SJCRH30 (cell line): ENCODE measurements around the gene ZNF518B. TPM values are rescaled to one million over a fixed set of nuclear protein-coding genes. Genes with fewer than 3 reads are reported as not detected.
"Not testable (repeated sequence)": the region's sequence is repeated elsewhere in the genome, so short reads cannot be mapped to it uniquely, and the experiment has no call there.

Source experiments
- DNase-seq, 2 experiments: peaks; one replicate each; pipeline ENCODE4 v3.0.0-alpha.2; 2015 to 2020
- H3K27ac ChIP-seq: fragments of 250-450 bp; sonication (Bioruptor Pico); 2 replicates; pipeline ENCODE4 v1.5.1; 2020; ENCODE audit warnings: mild to moderate bottlenecking, moderate library complexity
- H3K27me3 ChIP-seq: fragments of 250-450 bp; sonication (Bioruptor Pico); 2 replicates; pipeline ENCODE4 v1.5.1; 2020; ENCODE audit warnings: mild to moderate bottlenecking, moderate library complexity
- H3K36me3 ChIP-seq: fragments of 250-450 bp; sonication (Bioruptor Pico); 2 replicates; pipeline ENCODE4 v1.5.1; 2020; ENCODE audit warnings: mild to moderate bottlenecking, moderate library complexity
- H3K4me1 ChIP-seq: fragments of 250-450 bp; sonication (Bioruptor Pico); 2 replicates; pipeline ENCODE4 v1.5.1; 2020; ENCODE audit warnings: mild to moderate bottlenecking, moderate library complexity
- H3K4me3 ChIP-seq: fragments of 250-450 bp; sonication (Bioruptor Pico); 2 replicates; pipeline ENCODE4 v1.5.1; 2020; ENCODE audit warnings: mild to moderate bottlenecking, moderate library complexity
- H3K9me3 ChIP-seq: fragments of 250-450 bp; sonication (Bioruptor Pico); replicated peaks from 2 replicates; pipeline ENCODE4 v1.5.1; 2020; ENCODE audit warnings: mild to moderate bottlenecking, moderate library complexity
- total RNA-seq: library from RNA; depleted of rRNA; stranded (reverse); fragments of >200 nt; shearing (Covaris generic); gene quantifications from 2 replicates; pipeline ENCODE4 v1.2.3, GENCODE V29; 2014; rRNA removed

ZNF518B gene
- total RNA-seq, 1 experiment from 2014 or later = 21.9 TPM

DNA sequence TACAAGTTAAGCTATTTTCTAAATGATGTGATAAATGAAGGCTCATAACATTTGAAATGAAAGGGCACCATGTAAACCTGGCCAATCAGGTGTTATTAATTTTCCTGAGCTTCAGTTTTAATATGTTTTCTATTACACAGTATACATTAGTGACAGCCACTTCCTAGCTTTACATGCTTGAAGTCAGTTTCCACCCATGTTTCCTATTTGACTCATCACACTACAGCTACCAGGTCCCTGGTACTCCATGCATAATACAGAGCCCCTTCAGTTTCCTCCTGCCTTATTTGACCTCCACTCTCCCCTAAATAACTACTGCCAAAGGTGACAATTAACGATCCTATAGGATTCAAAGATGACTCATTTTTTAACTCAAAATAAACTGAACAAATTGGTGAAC lies 18.3 kb downstream of the ZNF518B start:
- H3K4me3 ChIP-seq = no peak overlapping the region
- H3K4me1 ChIP-seq = no peaks in the 10 kb centered on the region
- H3K27ac ChIP-seq = no peak overlapping the region
- DNase-seq = no peak
- no peaks in the 10 kb centered on the region for H3K9me3 ChIP-seq
- H3K27me3 ChIP-seq = no peaks in the 10 kb centered on the region
- H3K36me3 ChIP-seq = 0 out of 2 replicates have a peak, but pooled peaks cover 2% of the 10 kb centered on the region

DNA sequence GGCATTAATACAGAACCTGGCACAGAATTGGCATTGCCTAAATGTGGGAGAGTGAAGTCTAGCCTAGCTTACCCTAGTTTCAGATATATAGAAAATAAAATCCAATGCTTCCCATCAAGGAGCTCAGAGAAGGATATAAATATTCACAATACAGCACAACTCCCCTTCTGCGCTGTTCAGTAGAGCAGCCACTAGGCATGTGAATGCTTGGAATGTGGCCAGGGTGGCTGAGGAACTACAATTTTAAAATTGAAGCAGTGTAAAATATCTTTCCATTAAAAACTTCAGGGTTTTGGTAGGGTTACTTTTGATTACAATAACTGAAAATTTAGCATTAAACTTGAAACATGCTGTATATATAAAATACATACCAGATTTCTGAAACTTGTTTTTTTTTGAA lies 19.5 kb downstream of the ZNF518B start:
- H3K4me3 ChIP-seq = no peak overlapping the region
- H3K9me3 ChIP-seq = no peaks in the 10 kb centered on the region
- DNase-seq = no peak
- no peak overlapping the region for H3K27ac ChIP-seq
- H3K27me3 ChIP-seq = no peaks in the 10 kb centered on the region
- no peaks in the 10 kb centered on the region for H3K4me1 ChIP-seq
- no peaks in the 10 kb centered on the region for H3K36me3 ChIP-seq

DNA sequence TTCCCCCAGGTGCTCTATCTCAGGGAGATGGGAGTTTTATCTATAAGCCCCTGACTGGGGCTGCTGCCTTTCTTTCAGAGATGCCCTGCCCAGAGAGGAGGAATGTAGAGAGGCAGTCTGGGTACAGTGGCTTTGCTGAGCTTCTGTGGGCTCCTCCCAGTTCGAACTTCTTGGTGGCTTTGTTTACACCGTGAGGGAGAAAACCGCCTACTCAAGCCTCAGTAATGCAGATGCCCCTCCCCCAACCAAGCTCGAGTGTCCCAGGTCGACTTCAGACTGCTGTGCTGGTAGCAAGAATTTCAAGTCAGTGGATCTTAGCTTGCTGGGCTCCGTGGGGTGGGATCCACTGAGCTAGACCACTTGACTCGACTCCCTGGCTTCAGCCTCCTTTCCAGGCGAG lies 29.5 kb downstream of the ZNF518B start:
- not testable (repeated sequence) for DNase-seq, H3K4me3 ChIP-seq, H3K4me1 ChIP-seq, H3K36me3 ChIP-seq, H3K27ac ChIP-seq, H3K27me3 ChIP-seq, H3K9me3 ChIP-seq

DNA sequence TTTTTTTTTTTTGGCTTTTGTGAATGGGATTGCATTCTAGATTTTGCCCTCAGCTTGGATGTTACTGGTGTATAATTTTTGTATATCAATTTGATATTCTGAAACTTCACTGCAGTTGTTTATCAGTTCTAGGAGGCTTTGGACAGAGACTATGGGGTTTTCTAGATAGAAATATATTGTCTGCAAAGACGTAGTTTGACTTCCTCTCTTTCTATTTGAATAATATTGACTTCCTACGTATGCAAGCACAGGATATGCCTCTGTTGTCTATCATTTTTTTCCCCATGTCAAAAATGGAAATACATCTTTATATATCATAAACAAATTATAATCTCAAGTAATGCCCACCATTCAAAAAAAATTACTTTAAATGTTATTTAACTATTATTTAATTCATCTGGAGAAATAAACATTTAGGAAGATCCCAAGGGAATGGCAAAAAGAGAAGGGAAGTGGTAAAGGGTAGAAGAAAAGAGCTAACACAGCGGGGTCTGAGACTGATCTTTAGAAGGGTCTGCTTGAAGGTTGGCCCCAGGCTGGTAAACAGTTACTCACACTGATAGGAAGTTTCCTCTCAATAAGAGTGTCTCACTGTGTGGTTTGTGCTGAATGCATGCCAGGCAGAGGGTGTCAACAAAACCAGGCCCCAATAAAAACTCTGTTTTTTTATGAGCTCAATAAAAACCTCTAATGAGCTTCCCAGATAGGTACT lies 35.7 kb downstream of the ZNF518B start:
- H3K4me1 ChIP-seq = no peaks in the 10 kb centered on the region
- DNase-seq = no peak
- no peaks in the 10 kb centered on the region for H3K36me3 ChIP-seq
- H3K4me3 ChIP-seq = no peak overlapping the region
- H3K9me3 ChIP-seq = no peaks in the 10 kb centered on the region
- no peak overlapping the region for H3K27ac ChIP-seq
- H3K27me3 ChIP-seq = no peaks in the 10 kb centered on the region

DNA sequence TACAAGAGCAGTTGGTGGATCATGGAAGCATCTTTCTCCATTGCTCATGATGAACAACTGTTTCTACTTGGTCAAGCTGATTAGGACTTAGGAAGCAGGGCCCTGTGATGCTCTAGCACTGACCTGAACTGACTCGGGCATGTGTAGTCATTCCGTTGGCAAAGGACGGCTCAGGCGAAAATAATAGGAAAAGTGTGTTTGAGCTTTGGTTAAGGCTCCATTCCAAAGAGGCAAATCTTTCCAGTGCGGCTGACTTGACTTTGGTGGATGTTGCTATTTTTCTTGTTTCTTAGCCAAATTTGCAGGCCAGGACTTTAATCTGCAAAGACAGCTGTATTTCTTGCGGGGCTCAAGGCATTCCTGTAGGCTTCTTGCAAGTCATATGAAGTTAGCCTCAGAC lies 39.5 kb downstream of the ZNF518B start:
- no peaks in the 10 kb centered on the region for H3K9me3 ChIP-seq
- DNase-seq = no peak
- no peaks in the 10 kb centered on the region; the same call in 1 of the 2 replicates for H3K27me3 ChIP-seq

DNA sequence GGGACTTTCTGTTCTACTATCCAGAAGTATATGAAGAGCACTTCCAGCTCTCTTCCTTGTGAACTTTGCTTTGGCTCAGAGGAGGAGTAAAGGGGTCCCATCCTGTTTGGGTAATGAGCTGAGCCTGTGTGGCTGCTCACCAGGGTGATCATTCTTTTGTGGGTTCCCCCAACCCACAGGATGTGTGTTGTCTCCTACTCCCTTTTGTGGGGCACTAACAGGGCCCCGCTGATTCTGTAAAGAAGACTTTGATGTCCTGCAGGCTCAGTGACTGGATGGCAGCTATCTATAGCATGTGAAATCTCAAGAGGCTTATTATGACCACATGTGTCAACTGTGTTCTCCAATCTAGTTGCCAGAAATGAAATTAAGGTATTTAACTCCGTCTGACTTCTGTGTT lies 40.8 kb downstream of the ZNF518B start:
- no peak for DNase-seq
- no peaks in the 10 kb centered on the region; the same call in 1 of the 2 replicates for H3K27me3 ChIP-seq
- H3K27ac ChIP-seq = no peak overlapping the region
- H3K9me3 ChIP-seq = no peaks in the 10 kb centered on the region
- H3K4me1 ChIP-seq = no peaks in the 10 kb centered on the region
- no peaks in the 10 kb centered on the region for H3K36me3 ChIP-seq
- no peak overlapping the region for H3K4me3 ChIP-seq

More for the DNA sequence above, 39.5 kb downstream of the ZNF518B start:
- no peak overlapping the region for H3K27ac ChIP-seq
- H3K4me1 ChIP-seq = no peaks in the 10 kb centered on the region
- no peaks in the 10 kb centered on the region for H3K36me3 ChIP-seq
- no peak overlapping the region for H3K4me3 ChIP-seq

DNA sequence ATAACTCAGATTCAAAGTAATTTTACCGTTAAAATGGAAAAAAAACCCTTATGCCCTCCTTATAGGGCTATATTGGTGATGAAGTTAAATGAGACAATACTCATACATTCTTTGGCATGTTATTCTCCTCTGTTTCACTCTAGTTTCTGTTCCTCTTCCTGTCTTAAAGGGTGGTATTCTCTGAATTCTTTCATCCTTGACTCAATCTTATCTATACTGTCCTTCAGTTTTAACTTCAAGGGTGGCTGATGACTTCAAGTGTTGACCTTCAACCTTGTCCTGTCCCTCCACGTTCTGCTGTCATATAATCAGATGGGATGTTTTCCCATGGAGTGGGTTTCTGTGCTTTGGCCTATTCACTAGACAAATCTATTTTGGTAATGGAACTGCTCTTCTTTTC lies 44.0 kb downstream of the ZNF518B start:
- Histone ChIP-seq H3K4me1 (no peaks in the 10 kb centered on the region), H3K27ac (no peak overlapping the region), H3K36me3 (no peaks in the 10 kb centered on the region), H3K4me3 (no peak overlapping the region), H3K9me3 (no peaks in the 10 kb centered on the region), H3K27me3 (no peaks in the 10 kb centered on the region; the same call in 1 of the 2 replicates)
- no peak for DNase-seq

DNA sequence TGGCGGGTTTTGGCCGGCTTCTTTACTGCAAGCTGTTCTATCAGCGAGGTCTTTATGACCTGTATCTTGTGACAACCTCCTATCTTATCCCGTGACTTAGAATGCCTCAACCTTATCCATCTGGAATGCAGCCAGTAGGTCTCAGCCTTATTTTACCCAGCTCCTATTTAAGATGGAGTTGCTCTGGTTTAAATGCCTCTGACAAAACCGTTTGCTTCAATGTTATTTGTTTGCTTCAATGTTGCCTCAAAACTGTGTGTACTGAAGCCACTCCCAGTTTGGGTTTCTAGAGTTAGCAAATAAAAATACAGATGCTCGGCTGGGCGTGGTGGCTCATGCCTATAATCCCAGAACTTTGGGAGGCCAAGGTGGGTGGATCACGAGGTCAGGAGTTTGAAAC lies 51.6 kb downstream of the ZNF518B start:
- H3K4me3 ChIP-seq = no peak overlapping the region
- no peaks in the 10 kb centered on the region for H3K36me3 ChIP-seq
- no peaks in the 10 kb centered on the region for H3K9me3 ChIP-seq
- no peak for DNase-seq
- peaks cover 3% of the 10 kb centered on the region; the same call in 1 of the 2 replicates for H3K27me3 ChIP-seq
- H3K4me1 ChIP-seq = no peaks in the 10 kb centered on the region
- no peak overlapping the region for H3K27ac ChIP-seq

DNA sequence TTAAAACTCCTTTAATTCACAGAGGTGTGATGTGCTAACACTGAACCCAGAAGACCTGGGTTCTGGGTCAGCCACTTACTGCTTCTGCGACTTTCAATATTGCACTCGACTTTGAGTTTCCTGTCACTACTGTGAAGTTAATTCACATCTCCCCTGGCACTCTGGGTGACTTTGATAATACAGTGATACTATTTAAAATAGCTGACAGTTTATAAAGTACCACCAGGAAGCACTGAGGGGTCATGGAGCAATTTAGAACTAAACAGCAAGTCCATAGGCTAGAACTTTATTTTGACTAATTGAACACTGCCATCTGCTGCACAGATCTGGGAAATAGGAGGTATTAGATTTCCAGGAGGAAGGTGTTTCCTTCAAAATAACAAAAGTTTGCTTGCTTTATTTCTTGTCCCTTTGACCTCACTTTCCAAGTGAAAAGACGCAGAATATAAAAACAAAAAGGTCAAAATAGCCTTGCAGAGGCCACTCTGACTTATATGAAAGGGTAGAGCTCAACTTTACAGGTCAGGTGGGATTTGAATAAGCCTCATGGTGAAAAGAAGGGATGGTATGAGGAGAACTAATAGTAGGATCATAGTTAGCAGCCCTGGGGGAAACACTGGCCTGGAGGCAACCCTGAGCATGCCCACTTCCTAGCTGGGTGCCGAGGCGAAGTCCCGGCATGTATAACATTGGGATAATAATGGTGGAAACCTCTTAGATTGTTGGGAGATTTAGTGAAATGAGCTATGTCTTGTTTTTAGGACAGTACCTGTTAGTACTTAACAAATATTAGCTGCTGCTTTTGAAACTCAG lies 53.4 kb downstream of the ZNF518B start:
- Histone ChIP-seq H3K27ac (no peak overlapping the region), H3K9me3 (no peaks in the 10 kb centered on the region), H3K36me3 (no peaks in the 10 kb centered on the region), H3K27me3 (peaks cover 3% of the 10 kb centered on the region; the same call in 1 of the 2 replicates), H3K4me3 (no peak overlapping the region), H3K4me1 (no peaks in the 10 kb centered on the region)
- peak; percentile 18 to 62 for DNase-seq

DNA sequence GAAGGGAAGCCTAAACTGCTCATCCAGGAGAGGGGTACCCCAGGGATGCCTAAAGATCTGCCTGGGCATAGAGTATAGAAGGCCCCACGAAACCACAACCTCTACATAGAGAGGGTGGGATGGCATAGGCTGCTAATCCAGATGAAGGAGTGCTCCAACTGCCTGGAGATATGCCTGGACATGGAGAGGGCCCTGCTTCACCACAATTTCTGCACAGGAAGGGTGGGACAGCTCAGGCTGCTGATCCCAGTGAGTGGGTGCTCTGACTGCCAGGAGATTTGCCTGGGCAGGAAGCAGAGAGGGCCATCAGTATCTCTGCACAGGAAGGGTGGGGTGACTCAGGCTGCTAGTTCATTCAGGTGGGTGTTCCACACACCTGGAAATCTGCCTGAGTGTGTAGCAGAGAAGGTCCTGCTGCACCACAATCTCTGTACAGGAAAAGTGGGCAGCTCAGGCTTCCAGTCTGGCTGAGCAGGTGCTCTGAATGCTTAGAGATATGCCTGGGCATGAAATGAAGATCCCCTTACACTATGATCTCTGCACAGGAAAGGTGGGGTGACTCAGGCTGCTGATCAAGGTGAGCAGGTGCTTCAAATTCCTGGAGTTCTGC lies 61.1 kb downstream of the ZNF518B start:
- H3K9me3 ChIP-seq = 0 out of 2 replicates have a peak, but pooled peaks cover 3% of the 10 kb centered on the region
- H3K27ac ChIP-seq = no peak overlapping the region
- H3K4me1 ChIP-seq = no peaks in the 10 kb centered on the region
- DNase-seq = no peak
- H3K4me3 ChIP-seq = no peak overlapping the region
- H3K27me3 ChIP-seq = no peaks in the 10 kb centered on the region
- no peaks in the 10 kb centered on the region for H3K36me3 ChIP-seq

Other genes starting within 250 kb of the ZNF518B start
- gene CLNK, start 227.3 kb upstream of the ZNF518B start, total RNA-seq = not detected in 2 replicates